ENCODE data around the gene NDUFS6.

NDUFS6 gene

DNA sequence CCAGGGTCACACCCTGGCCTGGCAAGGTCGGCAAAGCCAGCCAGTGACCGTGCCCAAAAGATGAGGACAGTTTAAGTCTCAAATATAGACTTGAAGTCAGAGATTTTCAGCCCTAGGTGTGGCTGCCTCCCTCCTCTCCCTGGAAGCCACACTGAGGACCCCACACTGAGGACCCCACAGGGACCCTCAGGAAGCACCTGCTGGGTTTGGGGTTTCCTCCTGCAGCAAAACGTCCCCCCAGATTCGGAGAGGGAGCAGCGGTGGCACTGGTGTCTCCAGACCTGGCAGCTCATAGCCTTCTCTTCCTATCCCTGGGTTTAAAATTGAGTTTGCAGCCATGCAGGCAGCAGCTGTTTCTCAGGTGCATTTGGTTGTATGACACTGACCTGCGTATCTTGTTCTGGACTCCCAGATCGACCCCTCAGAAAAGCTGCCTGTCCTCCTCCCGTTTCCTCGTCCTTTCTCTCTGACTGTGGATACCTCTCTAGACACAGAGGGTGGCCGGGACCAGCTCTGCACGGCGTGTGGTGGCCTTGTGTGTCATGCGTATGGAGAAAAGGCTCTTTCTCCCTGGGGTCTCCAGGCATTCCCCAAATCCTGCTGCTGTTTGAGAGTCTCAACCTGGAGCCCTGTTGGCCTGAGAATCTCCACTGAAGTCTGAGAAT, 38.2 kb upstream of the NDUFS6 start:
- Histone ChIP-seq H3K27me3 (ENCODE audit: insufficient read depth, poor library complexity, severe bottlenecking) (peaks cover 2% of the 10 kb centered on the region), H3K4me3 (replicated peaks; ENCODE audit: insufficient read depth, low read length) (no peak overlapping the region), H3K27ac (replicated peaks) (no peak overlapping the region)
- DNase-seq (ENCODE audit: low read depth in 1 of 2, low spot score in 1 of 2): no peak
- TF ChIP-seq POLR2AphosphoS5 (IDR thresholded peaks at IDR 0.05; ENCODE audit: low read depth): no peak
- TF ChIP-seq SPI1 (IDR thresholded peaks at IDR 0.05; ENCODE audit: borderline replicate concordance, low read depth): no peak
- TF ChIP-seq, protein P1, sequence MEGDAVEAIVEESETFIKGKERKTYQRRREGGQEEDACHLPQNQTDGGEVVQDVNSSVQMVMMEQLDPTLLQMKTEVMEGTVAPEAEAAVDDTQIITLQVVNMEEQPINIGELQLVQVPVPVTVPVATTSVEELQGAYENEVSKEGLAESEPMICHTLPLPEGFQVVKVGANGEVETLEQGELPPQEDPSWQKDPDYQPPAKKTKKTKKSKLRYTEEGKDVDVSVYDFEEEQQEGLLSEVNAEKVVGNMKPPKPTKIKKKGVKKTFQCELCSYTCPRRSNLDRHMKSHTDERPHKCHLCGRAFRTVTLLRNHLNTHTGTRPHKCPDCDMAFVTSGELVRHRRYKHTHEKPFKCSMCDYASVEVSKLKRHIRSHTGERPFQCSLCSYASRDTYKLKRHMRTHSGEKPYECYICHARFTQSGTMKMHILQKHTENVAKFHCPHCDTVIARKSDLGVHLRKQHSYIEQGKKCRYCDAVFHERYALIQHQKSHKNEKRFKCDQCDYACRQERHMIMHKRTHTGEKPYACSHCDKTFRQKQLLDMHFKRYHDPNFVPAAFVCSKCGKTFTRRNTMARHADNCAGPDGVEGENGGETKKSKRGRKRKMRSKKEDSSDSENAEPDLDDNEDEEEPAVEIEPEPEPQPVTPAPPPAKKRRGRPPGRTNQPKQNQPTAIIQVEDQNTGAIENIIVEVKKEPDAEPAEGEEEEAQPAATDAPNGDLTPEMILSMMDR (IDR thresholded peaks at IDR 0.05; ENCODE audit: insufficient read depth, low read length): no peak
- no peak for TF ChIP-seq GABPA (IDR thresholded peaks at IDR 0.05; ENCODE audit: low read depth)
- TF ChIP-seq, protein P2, sequence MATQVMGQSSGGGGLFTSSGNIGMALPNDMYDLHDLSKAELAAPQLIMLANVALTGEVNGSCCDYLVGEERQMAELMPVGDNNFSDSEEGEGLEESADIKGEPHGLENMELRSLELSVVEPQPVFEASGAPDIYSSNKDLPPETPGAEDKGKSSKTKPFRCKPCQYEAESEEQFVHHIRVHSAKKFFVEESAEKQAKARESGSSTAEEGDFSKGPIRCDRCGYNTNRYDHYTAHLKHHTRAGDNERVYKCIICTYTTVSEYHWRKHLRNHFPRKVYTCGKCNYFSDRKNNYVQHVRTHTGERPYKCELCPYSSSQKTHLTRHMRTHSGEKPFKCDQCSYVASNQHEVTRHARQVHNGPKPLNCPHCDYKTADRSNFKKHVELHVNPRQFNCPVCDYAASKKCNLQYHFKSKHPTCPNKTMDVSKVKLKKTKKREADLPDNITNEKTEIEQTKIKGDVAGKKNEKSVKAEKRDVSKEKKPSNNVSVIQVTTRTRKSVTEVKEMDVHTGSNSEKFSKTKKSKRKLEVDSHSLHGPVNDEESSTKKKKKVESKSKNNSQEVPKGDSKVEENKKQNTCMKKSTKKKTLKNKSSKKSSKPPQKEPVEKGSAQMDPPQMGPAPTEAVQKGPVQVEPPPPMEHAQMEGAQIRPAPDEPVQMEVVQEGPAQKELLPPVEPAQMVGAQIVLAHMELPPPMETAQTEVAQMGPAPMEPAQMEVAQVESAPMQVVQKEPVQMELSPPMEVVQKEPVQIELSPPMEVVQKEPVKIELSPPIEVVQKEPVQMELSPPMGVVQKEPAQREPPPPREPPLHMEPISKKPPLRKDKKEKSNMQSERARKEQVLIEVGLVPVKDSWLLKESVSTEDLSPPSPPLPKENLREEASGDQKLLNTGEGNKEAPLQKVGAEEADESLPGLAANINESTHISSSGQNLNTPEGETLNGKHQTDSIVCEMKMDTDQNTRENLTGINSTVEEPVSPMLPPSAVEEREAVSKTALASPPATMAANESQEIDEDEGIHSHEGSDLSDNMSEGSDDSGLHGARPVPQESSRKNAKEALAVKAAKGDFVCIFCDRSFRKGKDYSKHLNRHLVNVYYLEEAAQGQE (IDR thresholded peaks at IDR 0.05; ENCODE audit: insufficient replicate concordance, low read depth): no peak

DNA sequence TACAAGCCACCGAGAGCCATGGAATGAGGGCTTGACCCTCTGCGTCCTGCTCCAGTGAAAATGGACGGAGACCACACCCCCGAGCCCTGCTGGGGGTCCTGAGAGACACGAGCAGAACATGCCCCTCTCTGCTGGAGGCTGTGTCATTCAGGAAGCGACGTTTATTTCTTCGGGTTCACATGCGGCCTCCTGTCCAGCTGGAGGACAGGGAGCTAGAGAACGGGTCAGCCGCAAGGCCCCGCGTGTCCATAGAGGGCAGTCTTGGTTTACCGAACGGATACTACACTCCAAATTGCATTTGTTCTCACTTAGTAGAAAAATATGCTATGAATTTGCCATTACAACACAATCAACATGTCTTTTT, 37.7 kb upstream of the NDUFS6 start:
- Histone ChIP-seq H3K27me3 (ENCODE audit: insufficient read depth, poor library complexity, severe bottlenecking) (peaks cover 2% of the 10 kb centered on the region), H3K27ac (replicated peaks) (no peak overlapping the region), H3K4me3 (replicated peaks; ENCODE audit: insufficient read depth, low read length) (no peak overlapping the region)
- peak in 1 of 2 experiments; percentile 25 for DNase-seq (ENCODE audit: low read depth in 1 of 2, low spot score in 1 of 2)
- TF ChIP-seq, protein P1 (IDR thresholded peaks at IDR 0.05; ENCODE audit: insufficient read depth, low read length): peak; percentile 82
- TF ChIP-seq SPI1 (IDR thresholded peaks at IDR 0.05; ENCODE audit: borderline replicate concordance, low read depth): no peak

DNA sequence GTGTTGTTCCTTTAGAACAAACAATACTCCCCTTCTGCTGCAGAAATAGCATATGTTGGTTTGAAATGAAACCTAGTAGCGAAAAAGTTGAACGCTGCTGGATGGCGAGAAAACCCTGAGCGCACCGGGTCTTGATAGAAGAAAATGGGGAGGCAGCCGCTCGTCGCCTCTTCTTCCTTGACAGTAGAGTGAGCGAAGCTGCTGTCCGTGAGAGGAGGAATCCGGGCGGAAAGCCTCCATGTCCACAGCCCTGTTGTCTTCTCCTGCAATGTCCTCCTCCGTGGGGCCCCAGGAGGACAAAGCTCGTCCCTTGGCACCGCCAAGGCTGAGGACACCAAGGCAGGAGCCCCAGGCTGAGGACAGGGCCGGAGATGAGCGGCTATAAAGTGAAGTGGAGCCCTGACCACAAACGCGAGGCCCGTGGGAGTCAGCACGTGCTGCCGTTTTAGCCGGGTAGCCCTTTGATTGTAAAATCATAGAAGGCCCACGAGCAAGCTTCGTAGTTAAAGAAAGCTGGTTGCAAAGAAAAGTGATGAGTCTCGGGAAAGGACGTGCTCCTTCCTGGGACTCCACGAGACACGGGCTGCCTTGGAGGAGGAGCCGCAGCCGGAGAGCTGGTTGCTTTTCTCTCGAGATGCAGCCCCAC, 37.1 kb upstream of the NDUFS6 start:
- peaks cover 2% of the 10 kb centered on the region for H3K27me3 ChIP-seq (ENCODE audit: insufficient read depth, poor library complexity, severe bottlenecking)
- H3K4me3 ChIP-seq (replicated peaks; ENCODE audit: insufficient read depth, low read length): no peak overlapping the region
- TF ChIP-seq GABPA (IDR thresholded peaks at IDR 0.05; ENCODE audit: low read depth): no peak
- no peak for TF ChIP-seq SPI1 (IDR thresholded peaks at IDR 0.05; ENCODE audit: borderline replicate concordance, low read depth)
- TF ChIP-seq, protein P1 (IDR thresholded peaks at IDR 0.05; ENCODE audit: insufficient read depth, low read length): no peak
- TF ChIP-seq, protein P2 (IDR thresholded peaks at IDR 0.05; ENCODE audit: insufficient replicate concordance, low read depth): no peak
- TF ChIP-seq POLR2AphosphoS5 (IDR thresholded peaks at IDR 0.05; ENCODE audit: low read depth): no peak

More for the DNA sequence above, 37.1 kb upstream of the NDUFS6 start:
- no peak overlapping the region for H3K27ac ChIP-seq (replicated peaks)
- no peak for DNase-seq (ENCODE audit: low read depth in 1 of 2, low spot score in 1 of 2)

All from HL-60 (cell line).